ENCODE results near the gene CREB5. TPM values are rescaled to one million over a fixed set of nuclear protein-coding genes. Genes with fewer than 3 reads are reported as not detected.

Gene CREB5
- total and polyA plus RNA-seq, 2 of the 8 experiments (the other 6 are each of a cell fraction or from before 2014, with no cell fraction given) = 2.4 to 2.7 TPM

DNA sequence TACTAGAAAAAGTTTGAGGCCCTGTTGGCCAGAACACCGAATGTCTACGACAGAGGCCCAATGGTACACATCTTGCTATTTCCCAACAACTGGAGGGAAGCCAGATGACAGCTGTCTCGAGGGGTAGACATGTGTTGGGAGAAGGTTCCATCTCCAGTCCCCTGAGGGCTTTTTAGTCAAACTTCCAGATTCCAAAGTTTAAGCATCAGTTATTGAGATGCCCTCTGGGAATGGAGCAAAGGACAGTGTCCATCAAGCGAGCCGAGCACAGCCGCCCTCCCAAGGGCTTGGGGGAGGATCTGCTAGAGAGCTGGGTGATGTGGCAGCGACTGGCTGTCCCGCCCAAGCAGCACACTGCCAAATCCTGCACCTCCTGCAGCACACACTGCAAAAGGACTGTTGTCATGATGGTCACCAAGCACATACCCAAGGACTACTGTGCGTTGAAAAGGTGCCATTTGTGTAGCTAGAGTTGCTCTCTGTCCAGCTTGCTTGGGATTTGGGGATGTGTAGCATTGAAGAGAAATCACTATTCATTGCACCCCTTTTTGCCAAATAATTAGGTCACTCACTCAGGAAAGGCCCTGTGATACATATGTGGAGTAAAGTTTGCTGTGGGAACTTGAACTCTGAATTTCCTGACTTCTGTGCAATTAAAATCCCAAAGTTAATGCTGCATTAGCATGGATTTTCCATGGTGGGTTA, 381.2 kb downstream of the CREB5 start (continued):
- TF ChIP-seq RAD21 (IDR thresholded peaks at IDR 0.05 in 1 of 2, conservative IDR thresholded peaks at IDR 0.05 in 1 of 2; ENCODE audit: low read depth in 2 of 2, low read length in 2 of 2) = no peak
- no peak for TF ChIP-seq SIRT6 (IDR thresholded peaks at IDR 0.05; ENCODE audit: low read length)
- no peak for TF ChIP-seq ASH2L (IDR thresholded peaks at IDR 0.05; ENCODE audit: low read length)
